Esophagus muscularis mucosa (tissue), 4 donors: ENCODE results near the gene SPRED2. TPM values are rescaled to one million over a fixed set of nuclear protein-coding genes. Genes with fewer than 3 reads are reported as not detected.
A peak's percentile ranks its signal among the peaks of the same experiment; 100 is the strongest.

Source experiments
- DNase-seq: peaks from one replicate; pipeline ENCODE4 v3.0.0-alpha.2; 2017; ENCODE audit errors: extremely low spot score
- H3K27ac ChIP-seq, 4 donors: fragments of 200-600 bp; sonication (generic); replicated peaks in 1 of 4; 1 replicate in 3 of 4; 2 replicates in 1 of 4; pipeline ENCODE4 v1.5.1; 2016 to 2019; ENCODE audit warnings: mild to moderate bottlenecking in 1 of 4
- H3K27me3 ChIP-seq, 4 donors: fragments of 200-600 bp; sonication (generic); one replicate each; pipeline versions ENCODE4 v1.5.1 to v1.6.0; 2016 to 2019
- H3K36me3 ChIP-seq, 4 donors: fragments of 200-600 bp; sonication (generic); one replicate each; pipeline ENCODE4 v1.5.1; 2016 to 2019
- H3K4me1 ChIP-seq, 4 donors: fragments of 200-600 bp; sonication (generic); one replicate each; pipeline ENCODE4 v1.5.1; 2016 to 2019
- H3K4me3 ChIP-seq, 4 donors: fragments of 200-600 bp; sonication (generic); 1 replicate in 2 of 4; 2 replicates in 2 of 4; pipeline ENCODE4 v1.5.1; 2016 to 2019; ENCODE audit warnings: mild to moderate bottlenecking in 4 of 4, moderate library complexity in 1 of 4
- H3K9me3 ChIP-seq, 4 donors: fragments of 200-600 bp; sonication (generic); 1 replicate in 3 of 4; 2 replicates in 1 of 4; pipeline ENCODE4 v1.5.1; 2016 to 2019
- CTCF ChIP-seq, 3 experiments: fragments of 200-600 bp in 2 of 3; fragments of 450-650 bp in 1 of 3; sonication (generic) in 2 of 3; IDR thresholded peaks; one replicate each; pipeline ENCODE4 v1.5.1; 2017 to 2019; ENCODE audit warnings: antibody characterized with exemption in 3 of 3, mild to moderate bottlenecking in 2 of 3, moderate library complexity in 1 of 3
- EP300 ChIP-seq: sonication (generic); formaldehyde crosslinking; IDR thresholded peaks from one replicate; pipeline ENCODE4 v1.6.1; 2017; ENCODE audit warnings: antibody characterized with exemption
- POLR2A ChIP-seq: fragments of 450-650 bp; IDR thresholded peaks from one replicate; pipeline ENCODE4 v1.6.1; 2017; ENCODE audit warnings: antibody characterized with exemption, moderate library complexity, mild to moderate bottlenecking, low read depth
- POLR2AphosphoS5 ChIP-seq, 2 donors: sonication (generic); formaldehyde crosslinking; IDR thresholded peaks; one replicate each; pipeline ENCODE4 v1.6.1; 2017; ENCODE audit warnings: antibody characterized with exemption in 2 of 2
- WGBS: methylation state at CpG from one replicate; pipeline ENCODE4 v1.1.5; 2018; 5-methylcytosine and 5-hydroxymethylcytosine counted together
- intact Hi-C: fragments of 100-400 bp; cut with DNase I; formaldehyde crosslinking; loops from one replicate; pipeline ENCODE4 v1.15.1; 2023
- total RNA-seq, 4 donors: library from RNA; depleted of rRNA; stranded (reverse); fragments of >200 nt; gene quantifications; one replicate each; pipeline versions ENCODE4 v1.1.0 to v1.2.1, GENCODE V29; 2016

SPRED2 gene
- total RNA-seq, 4 donors from 2014 or later: 17.4 to 25.6 (median 18.7) TPM

- DNase-seq: no peak
- H3K27me3 ChIP-seq: no peaks in the 10 kb centered on the region
- intact Hi-C loops: no loop called here
- H3K4me1 ChIP-seq: peaks cover 0 to 8% (median 0%) of the 10 kb centered on the region in 4 donors
- no peak for TF ChIP-seq CTCF (IDR thresholded peaks at IDR 0.05)
- H3K9me3 ChIP-seq: no peaks in the 10 kb centered on the region
- H3K27ac ChIP-seq: no peak overlapping the region
- H3K4me3 ChIP-seq: no peak overlapping the region
- WGBS: 94% methylated on average over 3 of the region's 3 CpGs
- H3K36me3 ChIP-seq: no peaks in the 10 kb centered on the region
Observed at GRCh38 chr2:65466551-65466950, 34.2 kb upstream of the SPRED2 start.

- Histone ChIP-seq H3K9me3 (no peaks in the 10 kb centered on the region), H3K4me1 (peaks cover 0 to 8% (median 0%) of the 10 kb centered on the region in 4 donors), H3K36me3 (no peaks in the 10 kb centered on the region), H3K27ac (no peak overlapping the region), H3K27me3 (no peaks in the 10 kb centered on the region), H3K4me3 (no peak overlapping the region)
- DNase-seq: no peak
- TF ChIP-seq EP300: no peak
- TF ChIP-seq CTCF (IDR thresholded peaks at IDR 0.05): no peak
- no peak for TF ChIP-seq POLR2AphosphoS5 (IDR thresholded peaks at IDR 0.05)
- no peak for TF ChIP-seq POLR2A
- WGBS: 71% methylated on average over 5 of the region's 5 CpGs
- intact Hi-C loops: no loop called here
Observed at GRCh38 chr2:65465857-65466256, 33.5 kb upstream of the SPRED2 start.

- intact Hi-C loops: no loop called here
- no peaks in the 10 kb centered on the region for H3K27me3 ChIP-seq
- no peak overlapping the region for H3K4me3 ChIP-seq
- no peaks in the 10 kb centered on the region for H3K9me3 ChIP-seq
- DNase-seq: no peak
- 64% methylated on average over 5 of the region's 5 CpGs for WGBS
- TF ChIP-seq CTCF (IDR thresholded peaks at IDR 0.05) (no peak), EP300 (no peak), POLR2AphosphoS5 (IDR thresholded peaks at IDR 0.05) (no peak), POLR2A (no peak)
- peaks cover 0 to 8% (median 0%) of the 10 kb centered on the region in 4 donors for H3K4me1 ChIP-seq
- no peak overlapping the region for H3K27ac ChIP-seq
- H3K36me3 ChIP-seq: no peaks in the 10 kb centered on the region
Observed at GRCh38 chr2:65465124-65465523, 32.7 kb upstream of the SPRED2 start.

GRCh38 chr2:65464604-65465003 lies 32.2 kb upstream of the SPRED2 start:
- Histone ChIP-seq H3K36me3 (no peaks in the 10 kb centered on the region), H3K27ac (no peak overlapping the region)

GRCh38 chr2:65458999-65459398 lies 26.6 kb upstream of the SPRED2 start:
- WGBS: 70% methylated on average over 3 of the region's 3 CpGs
- no peaks in the 10 kb centered on the region for H3K27me3 ChIP-seq
- H3K36me3 ChIP-seq: no peaks in the 10 kb centered on the region
- intact Hi-C loops: no loop called here
- H3K9me3 ChIP-seq: no peaks in the 10 kb centered on the region
- H3K4me1 ChIP-seq: no peaks in the 10 kb centered on the region
- TF ChIP-seq POLR2A (no peak), CTCF (IDR thresholded peaks at IDR 0.05) (no peak), EP300 (no peak), POLR2AphosphoS5 (IDR thresholded peaks at IDR 0.05) (no peak)
- DNase-seq: no peak
- H3K27ac ChIP-seq: no peak overlapping the region
- no peak overlapping the region for H3K4me3 ChIP-seq

More at GRCh38 chr2:65464604-65465003, 32.2 kb upstream of the SPRED2 start:
- no peak for DNase-seq
- no peak overlapping the region for H3K4me3 ChIP-seq
- TF ChIP-seq EP300: no peak
- peak in 1 of 2 donors; percentile 11 for TF ChIP-seq POLR2AphosphoS5 (IDR thresholded peaks at IDR 0.05)
- no peaks in the 10 kb centered on the region for H3K27me3 ChIP-seq
- H3K9me3 ChIP-seq: no peaks in the 10 kb centered on the region
- H3K4me1 ChIP-seq: peaks cover 0 to 8% (median 0%) of the 10 kb centered on the region in 4 donors
- intact Hi-C loops: no loop called here
- WGBS: 46% methylated on average over 3 of the region's 3 CpGs
